Body of pancreas (tissue), 4 donors: ENCODE measurements around the gene SLX4IP.

Experiments
- POLR2A ChIP-seq, 3 donors: fragments of 450-650 bp; IDR thresholded peaks; one replicate each; pipeline ENCODE4 v1.6.1; 2016; ENCODE audit warnings: antibody characterized with exemption in 3 of 3, mild to moderate bottlenecking in 2 of 3
- TF ChIP-seq, protein P1 (sequence below), 7 experiments: fragments of 450-650 bp in 4 of 7; fragments of 200-600 bp in 3 of 7; sonication (generic) in 3 of 7; IDR thresholded peaks; one replicate each; pipeline ENCODE4 v1.5.1; 2016 to 2019; ENCODE audit warnings: antibody characterized with exemption in 7 of 7

DNA sequence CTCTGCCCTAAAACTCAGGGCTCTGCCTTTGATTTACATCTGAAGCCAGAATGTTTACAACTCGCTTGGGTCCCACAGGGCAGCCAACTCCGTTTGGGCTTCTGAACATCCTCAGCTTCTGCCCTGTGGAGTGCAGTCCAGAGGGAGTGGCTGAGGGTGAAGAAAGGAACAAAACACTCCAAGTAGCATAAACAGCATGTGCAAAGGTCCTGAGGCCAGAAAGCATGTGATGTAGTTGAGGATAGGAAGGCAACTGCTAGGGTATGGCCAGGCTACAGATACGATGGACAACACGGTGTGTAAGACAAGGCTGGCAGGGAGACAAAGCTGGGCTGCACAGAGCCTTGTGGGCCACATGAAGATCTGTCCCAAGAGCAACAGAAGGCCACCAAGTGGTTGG, 226.2 kb downstream of the SLX4IP start:
- TF ChIP-seq, protein P1, sequence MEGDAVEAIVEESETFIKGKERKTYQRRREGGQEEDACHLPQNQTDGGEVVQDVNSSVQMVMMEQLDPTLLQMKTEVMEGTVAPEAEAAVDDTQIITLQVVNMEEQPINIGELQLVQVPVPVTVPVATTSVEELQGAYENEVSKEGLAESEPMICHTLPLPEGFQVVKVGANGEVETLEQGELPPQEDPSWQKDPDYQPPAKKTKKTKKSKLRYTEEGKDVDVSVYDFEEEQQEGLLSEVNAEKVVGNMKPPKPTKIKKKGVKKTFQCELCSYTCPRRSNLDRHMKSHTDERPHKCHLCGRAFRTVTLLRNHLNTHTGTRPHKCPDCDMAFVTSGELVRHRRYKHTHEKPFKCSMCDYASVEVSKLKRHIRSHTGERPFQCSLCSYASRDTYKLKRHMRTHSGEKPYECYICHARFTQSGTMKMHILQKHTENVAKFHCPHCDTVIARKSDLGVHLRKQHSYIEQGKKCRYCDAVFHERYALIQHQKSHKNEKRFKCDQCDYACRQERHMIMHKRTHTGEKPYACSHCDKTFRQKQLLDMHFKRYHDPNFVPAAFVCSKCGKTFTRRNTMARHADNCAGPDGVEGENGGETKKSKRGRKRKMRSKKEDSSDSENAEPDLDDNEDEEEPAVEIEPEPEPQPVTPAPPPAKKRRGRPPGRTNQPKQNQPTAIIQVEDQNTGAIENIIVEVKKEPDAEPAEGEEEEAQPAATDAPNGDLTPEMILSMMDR (IDR thresholded peaks at IDR 0.05), result no peak
- no peak for TF ChIP-seq POLR2A (IDR thresholded peaks at IDR 0.05)
